ENCODE data around the gene HS1BP3. TPM values are rescaled to one million over a fixed set of nuclear protein-coding genes. Genes with fewer than 3 reads are reported as not detected.

HS1BP3 gene
- total and polyA plus RNA-seq, 2 of the 13 experiments (the other 11 are each of a cell fraction or from before 2014, with no cell fraction given) = 15.2 to 22.0 TPM

GRCh38 chr2:20583425-20583881, 67.4 kb downstream of the HS1BP3 start:
- no peaks in the 10 kb centered on the region for H3K36me3 ChIP-seq (replicated peaks in 1 of 2; ENCODE audit: control insufficient read depth in 1 of 2, insufficient read depth in 2 of 2, low read length in 2 of 2)
- in situ Hi-C loops (cut with HindIII; ENCODE audit: extremely low pct_ligation_motif_present, low pct_unique_long_range_greater_than_20kb) (no loop called here), intact Hi-C loops (cut with micrococcal nuclease; ENCODE audit: unreplicated experiment) (no loop called here)
- no peak for DNase-seq (ENCODE audit: low spot score)
- H3K79me2 ChIP-seq (ENCODE audit: insufficient read depth, low read length) = peaks cover 17% of the 10 kb centered on the region
- FAIRE-seq = no peak
- whole genome bisulfite sequencing (ENCODE audit: low lambda C conversion rate) = 71% methylated on average over 6 of the region's 7 CpGs
- no peaks in the 10 kb centered on the region for H4K20me1 ChIP-seq (ENCODE audit: insufficient read depth, low read length)
- H3K27ac ChIP-seq (ENCODE audit: extremely low read length, insufficient read depth, low read length) = peak overlapping the region; percentile 97
- no peak for ATAC-seq
- no peaks in the 10 kb centered on the region for H3K27me3 ChIP-seq (ENCODE audit: control insufficient read depth in 1 of 2, insufficient read depth in 2 of 2, low read length in 2 of 2)
- H2AFZ ChIP-seq (ENCODE audit: low read length) = no peak overlapping the region
- ChIA-PET POLR2A (interaction anchor here (1.2 to 36.8 kb wide), 4 partner anchors 11 to 144 kb away, joined by 5 to 1537 read pairs (median 212); partner anchors contain the start of gene RHOB), CTCF (ENCODE audit: low intra/inter-chr PET ratio, low total read pairs) (no interaction called here)
- H3K4me1 ChIP-seq (ENCODE audit: insufficient read depth, low read length) = peaks cover 100% of the 10 kb centered on the region
- peak overlapping the region; percentile 92 for H3K9ac ChIP-seq (ENCODE audit: insufficient read depth, low read depth, low read length)
- H3K4me3 ChIP-seq (replicated peaks in 1 of 3; ENCODE audit: insufficient read depth in 1 of 3, low read depth in 2 of 3, low read length in 3 of 3) = no peak overlapping the region
- peaks cover 5% of the 10 kb centered on the region for H3K9me3 ChIP-seq (ENCODE audit: low read length)
- no peak overlapping the region for H3K4me2 ChIP-seq (ENCODE audit: low read depth, low read length)
- BruUV-seq (replicated peaks) = no TSS peak
- TF ChIP-seq PHF21A (CRISPR knock-in tag; IDR thresholded peaks at IDR 0.05) (no peak), DNMT1 (CRISPR knock-in tag; IDR thresholded peaks at IDR 0.05) (0 out of 2 replicates have a peak, but pooled peaks have one; percentile 50), THAP9 (CRISPR knock-in tag; IDR thresholded peaks at IDR 0.05; ENCODE audit: borderline replicate concordance) (no peak), AKAP8 (CRISPR knock-in tag; IDR thresholded peaks at IDR 0.05) (peak; percentile 73; the same call in 1 of the 2 replicates), ZNF709 (CRISPR knock-in tag; IDR thresholded peaks at IDR 0.05) (0 out of 2 replicates have a peak, but pooled peaks have one; percentile 37), HES4 (CRISPR knock-in tag; IDR thresholded peaks at IDR 0.05; ENCODE audit: borderline replicate concordance) (0 out of 2 replicates have a peak, but pooled peaks have one; percentile 37), KDM2A (CRISPR knock-in tag; IDR thresholded peaks at IDR 0.05; ENCODE audit: borderline replicate concordance, low read depth) (0 out of 2 replicates have a peak, but pooled peaks have one; percentile 6), CTCF (CRISPR knock-in tag; IDR thresholded peaks at IDR 0.05) (0 out of 2 replicates have a peak, but pooled peaks have one; percentile 8), IRX3 (CRISPR knock-in tag; IDR thresholded peaks at IDR 0.05; ENCODE audit: borderline replicate concordance, low read depth) (no peak), BCL3 (CRISPR knock-in tag; IDR thresholded peaks at IDR 0.05) (0 out of 2 replicates have a peak, but pooled peaks have one; percentile 18), MTERF4 (CRISPR knock-in tag; IDR thresholded peaks at IDR 0.05) (0 out of 2 replicates have a peak, but pooled peaks have one; percentile 52), ZNF784 (CRISPR knock-in tag; IDR thresholded peaks at IDR 0.05; ENCODE audit: borderline replicate concordance) (0 out of 2 replicates have a peak, but pooled peaks have one; percentile 16), RARA (CRISPR knock-in tag; IDR thresholded peaks at IDR 0.05) (peak; percentile 30; the same call in 1 of the 2 replicates), ARNT2 (CRISPR knock-in tag; IDR thresholded peaks at IDR 0.05; ENCODE audit: low read depth) (0 out of 2 replicates have a peak, but pooled peaks have one; percentile 11)

All from HepG2 (cell line).